ENCODE measurements around the gene PLCH1.

DNA sequence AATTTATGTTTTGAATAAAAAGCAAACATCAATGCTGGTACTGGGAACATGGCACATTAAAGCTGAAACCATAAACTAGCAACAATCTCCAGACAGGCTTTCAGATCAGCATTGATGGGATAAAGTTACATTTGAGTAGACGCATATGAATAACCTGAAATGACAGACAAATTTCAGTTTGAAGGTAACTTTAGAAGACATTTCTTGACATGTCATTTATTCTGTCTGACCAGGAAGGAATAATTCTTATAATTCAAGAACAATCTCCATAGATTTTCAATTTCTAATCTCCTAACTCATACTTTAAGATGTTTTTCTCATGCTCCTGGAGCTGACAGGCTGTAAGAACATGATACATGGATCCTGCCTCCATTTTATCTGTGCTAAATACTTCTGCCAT, 69.8 kb downstream of the PLCH1 start:
- TF ChIP-seq POLR2AphosphoS5 (IDR thresholded peaks at IDR 0.05; ENCODE audit: borderline replicate concordance, low read depth, low read length) (no peak), EZH2 (IDR thresholded peaks at IDR 0.05) (no peak)
